ENCODE results near the gene BLTP3B.

BLTP3B gene

GRCh38 chr12:100114574-100114973, 28.1 kb downstream of the BLTP3B start:
- DNase-seq: peak; percentile 60

GRCh38 chr12:100110276-100110675, 32.4 kb downstream of the BLTP3B start:
- no peak for DNase-seq

- no peak for DNase-seq
Measured at GRCh38 chr12:100106861-100107260, 35.8 kb downstream of the BLTP3B start.

- DNase-seq: no peak
Measured at GRCh38 chr12:100105661-100106060, 37.0 kb downstream of the BLTP3B start.

GRCh38 chr12:100101000-100101399, 41.7 kb downstream of the BLTP3B start:
- no peak for DNase-seq
